GM12878 (cell line): Measurements from ENCODE around the gene CYP46A1.

Source experiments
- BRCA1 ChIP-seq: IDR thresholded peaks from 2 replicates; pipeline ENCODE4 v1.6.1; 2011; ENCODE audit warnings: low read depth, low read length, improper control_type of control experiment
- EP300 ChIP-seq, 2 experiments: fragments of 150-350 bp in 1 of 2; IDR thresholded peaks; 2 replicates each; pipeline ENCODE4 v1.6.1; 2011 to 2012; ENCODE audit warnings: low read depth in 2 of 2, low read length in 2 of 2, borderline replicate concordance in 1 of 2, improper control_type of control experiment in 1 of 2, inconsistent platforms in 1 of 2; ENCODE audit not compliant: control insufficient read depth in 1 of 2
- POLR2A ChIP-seq: IDR thresholded peaks from 2 replicates; pipeline ENCODE4 v1.6.1; 2011; ENCODE audit warnings: low read depth, mild to moderate bottlenecking, low read length
- POLR2AphosphoS5 ChIP-seq: IDR thresholded peaks from 2 replicates; pipeline ENCODE4 v1.6.1; 2011; ENCODE audit warnings: mild to moderate bottlenecking, low read length, inconsistent platforms
- RAD21 ChIP-seq: IDR thresholded peaks from 2 replicates; pipeline ENCODE4 v1.6.1; 2011; ENCODE audit warnings: mild to moderate bottlenecking, low read depth, low read length, moderate library complexity; ENCODE audit not compliant: insufficient read depth
- TF ChIP-seq, protein P1 (sequence below): fragments of 450-650 bp; IDR thresholded peaks from 2 replicates; pipeline ENCODE4 v1.6.1; 2017; ENCODE audit warnings: borderline replicate concordance
- TF ChIP-seq, protein P2 (sequence below): IDR thresholded peaks from 2 replicates; pipeline ENCODE4 v1.6.1; 2011; ENCODE audit warnings: low read depth, mild to moderate bottlenecking, low read length, moderate library complexity, borderline replicate concordance; ENCODE audit errors: extremely low read depth
- TF ChIP-seq, protein P3 (sequence below): IDR thresholded peaks from 2 replicates; pipeline ENCODE4 v1.6.1; 2012; ENCODE audit warnings: low read depth, low read length, improper control_type of control experiment
- TF ChIP-seq, protein P4 (sequence below): fragments of 150-350 bp; IDR thresholded peaks from 2 replicates; pipeline ENCODE4 v1.6.1; 2014; ENCODE audit warnings: mild to moderate bottlenecking, low read depth, low read length

DNA sequence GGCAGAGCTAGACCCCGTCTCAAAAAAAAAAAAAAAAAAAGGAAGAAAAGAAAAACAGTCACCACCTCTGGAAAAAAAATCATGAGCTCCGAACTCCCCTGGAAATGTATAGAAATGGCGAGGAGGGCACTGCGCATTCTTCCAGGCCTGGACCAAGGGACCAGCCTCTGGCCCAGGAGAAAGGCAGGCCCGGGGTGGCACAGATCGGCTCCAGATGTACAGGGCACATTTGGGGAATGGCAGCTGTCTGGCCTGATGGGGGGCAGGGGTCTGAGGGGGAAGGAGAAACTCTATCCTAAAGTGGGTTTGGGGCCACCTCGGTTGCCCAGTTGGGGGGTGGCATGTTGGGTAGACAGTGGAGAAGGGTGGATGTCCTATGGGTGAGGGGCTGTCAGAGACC is 63.1 kb downstream of the CYP46A1 start:
- no peak for TF ChIP-seq POLR2A
- TF ChIP-seq EP300 (IDR thresholded peaks at IDR 0.05; ENCODE audit: borderline replicate concordance in 1 of 2, control insufficient read depth in 1 of 2, low read depth in 2 of 2, low read length in 2 of 2), result no peak
- TF ChIP-seq RAD21, result no peak
- TF ChIP-seq POLR2AphosphoS5, result no peak
- TF ChIP-seq, protein P1, sequence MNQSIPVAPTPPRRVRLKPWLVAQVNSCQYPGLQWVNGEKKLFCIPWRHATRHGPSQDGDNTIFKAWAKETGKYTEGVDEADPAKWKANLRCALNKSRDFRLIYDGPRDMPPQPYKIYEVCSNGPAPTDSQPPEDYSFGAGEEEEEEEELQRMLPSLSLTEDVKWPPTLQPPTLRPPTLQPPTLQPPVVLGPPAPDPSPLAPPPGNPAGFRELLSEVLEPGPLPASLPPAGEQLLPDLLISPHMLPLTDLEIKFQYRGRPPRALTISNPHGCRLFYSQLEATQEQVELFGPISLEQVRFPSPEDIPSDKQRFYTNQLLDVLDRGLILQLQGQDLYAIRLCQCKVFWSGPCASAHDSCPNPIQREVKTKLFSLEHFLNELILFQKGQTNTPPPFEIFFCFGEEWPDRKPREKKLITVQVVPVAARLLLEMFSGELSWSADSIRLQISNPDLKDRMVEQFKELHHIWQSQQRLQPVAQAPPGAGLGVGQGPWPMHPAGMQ, result no peak
- TF ChIP-seq, protein P2, sequence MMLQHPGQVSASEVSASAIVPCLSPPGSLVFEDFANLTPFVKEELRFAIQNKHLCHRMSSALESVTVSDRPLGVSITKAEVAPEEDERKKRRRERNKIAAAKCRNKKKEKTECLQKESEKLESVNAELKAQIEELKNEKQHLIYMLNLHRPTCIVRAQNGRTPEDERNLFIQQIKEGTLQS, result no peak
- no peak for TF ChIP-seq BRCA1
- TF ChIP-seq, protein P3, sequence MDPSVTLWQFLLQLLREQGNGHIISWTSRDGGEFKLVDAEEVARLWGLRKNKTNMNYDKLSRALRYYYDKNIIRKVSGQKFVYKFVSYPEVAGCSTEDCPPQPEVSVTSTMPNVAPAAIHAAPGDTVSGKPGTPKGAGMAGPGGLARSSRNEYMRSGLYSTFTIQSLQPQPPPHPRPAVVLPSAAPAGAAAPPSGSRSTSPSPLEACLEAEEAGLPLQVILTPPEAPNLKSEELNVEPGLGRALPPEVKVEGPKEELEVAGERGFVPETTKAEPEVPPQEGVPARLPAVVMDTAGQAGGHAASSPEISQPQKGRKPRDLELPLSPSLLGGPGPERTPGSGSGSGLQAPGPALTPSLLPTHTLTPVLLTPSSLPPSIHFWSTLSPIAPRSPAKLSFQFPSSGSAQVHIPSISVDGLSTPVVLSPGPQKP, result no peak
- TF ChIP-seq, protein P4, sequence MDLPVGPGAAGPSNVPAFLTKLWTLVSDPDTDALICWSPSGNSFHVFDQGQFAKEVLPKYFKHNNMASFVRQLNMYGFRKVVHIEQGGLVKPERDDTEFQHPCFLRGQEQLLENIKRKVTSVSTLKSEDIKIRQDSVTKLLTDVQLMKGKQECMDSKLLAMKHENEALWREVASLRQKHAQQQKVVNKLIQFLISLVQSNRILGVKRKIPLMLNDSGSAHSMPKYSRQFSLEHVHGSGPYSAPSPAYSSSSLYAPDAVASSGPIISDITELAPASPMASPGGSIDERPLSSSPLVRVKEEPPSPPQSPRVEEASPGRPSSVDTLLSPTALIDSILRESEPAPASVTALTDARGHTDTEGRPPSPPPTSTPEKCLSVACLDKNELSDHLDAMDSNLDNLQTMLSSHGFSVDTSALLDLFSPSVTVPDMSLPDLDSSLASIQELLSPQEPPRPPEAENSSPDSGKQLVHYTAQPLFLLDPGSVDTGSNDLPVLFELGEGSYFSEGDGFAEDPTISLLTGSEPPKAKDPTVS, result no peak
